Activated CD4-positive, CD25-positive, alpha-beta regulatory T cell treated with anti-CD3 and anti-CD28 coated beads, Interleukin-2, amount 50 U/mL, for 24 hours (primary cell): Measurements from ENCODE around the gene R3HDM2.
A peak's percentile ranks its signal among the peaks of the same experiment; 100 is the strongest.
"Not testable (repeated sequence)": the region's sequence is repeated elsewhere in the genome, so short reads cannot be mapped to it uniquely, and the experiment has no call there.

Experiments used
- ATAC-seq, 2 donors: fragments of 150-1000 bp; cut with Tn5 transposase; one replicate each; pipeline ENCODE4 v1.10.0; 2021; ENCODE audit warnings: mild to moderate bottlenecking in 1 of 2, moderate library complexity in 1 of 2

The R3HDM2 gene

GRCh38 chr12:57320639-57321038 lies 110.2 kb downstream of the R3HDM2 start:
- ATAC-seq = no peak

DNA sequence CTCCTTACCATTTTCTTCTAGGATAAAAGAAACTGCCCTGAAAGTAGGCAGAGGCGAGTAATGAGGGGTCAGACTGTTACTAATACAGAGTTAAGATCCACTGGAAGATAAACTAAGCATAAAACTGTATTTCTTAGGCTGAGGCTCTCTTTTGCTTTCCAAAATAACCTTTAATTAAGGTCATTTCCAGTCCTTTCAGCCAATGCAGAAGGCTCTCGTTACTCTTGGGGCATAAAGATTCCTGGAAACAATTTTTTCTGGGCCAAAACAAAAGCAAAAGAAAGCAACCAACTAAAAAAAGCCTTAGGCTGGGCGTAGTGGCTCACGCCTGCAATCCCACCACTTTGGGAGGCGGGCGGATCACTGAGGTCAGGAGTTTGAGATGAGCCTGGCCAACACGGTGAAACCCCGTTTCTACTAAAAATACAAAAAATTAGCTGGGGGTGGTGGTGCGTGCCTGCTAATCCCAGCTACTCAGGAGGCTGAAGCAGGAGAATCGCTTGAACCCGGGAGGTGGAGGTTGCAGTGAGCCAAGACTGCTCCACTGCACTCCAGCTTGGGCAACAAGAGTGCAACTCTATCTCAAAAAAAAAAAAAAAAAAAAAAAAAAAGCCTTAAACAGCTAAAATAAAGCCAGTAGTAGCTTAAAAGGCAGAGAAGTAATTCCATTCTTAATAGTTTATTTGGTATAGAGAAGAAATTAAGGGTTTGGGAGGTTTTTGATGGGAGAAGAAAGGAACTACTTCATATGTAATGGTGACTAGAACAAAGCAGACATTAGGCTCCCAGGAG lies 111.0 kb downstream of the R3HDM2 start:
- no peak for ATAC-seq

- ATAC-seq = no peak
Measured at GRCh38 chr12:57315681-57316080, 115.2 kb downstream of the R3HDM2 start.

GRCh38 chr12:57312287-57312686 lies 118.6 kb downstream of the R3HDM2 start:
- ATAC-seq = not testable (repeated sequence)

GRCh38 chr12:57309420-57309819 lies 121.4 kb downstream of the R3HDM2 start:
- no peak for ATAC-seq

- no peak for ATAC-seq
Measured at GRCh38 chr12:57300961-57301584, 129.8 kb downstream of the R3HDM2 start.

GRCh38 chr12:57299514-57300016 lies 131.3 kb downstream of the R3HDM2 start:
- ATAC-seq = no peak

- ATAC-seq = no peak
Measured at GRCh38 chr12:57296291-57296690, 134.6 kb downstream of the R3HDM2 start.

DNA sequence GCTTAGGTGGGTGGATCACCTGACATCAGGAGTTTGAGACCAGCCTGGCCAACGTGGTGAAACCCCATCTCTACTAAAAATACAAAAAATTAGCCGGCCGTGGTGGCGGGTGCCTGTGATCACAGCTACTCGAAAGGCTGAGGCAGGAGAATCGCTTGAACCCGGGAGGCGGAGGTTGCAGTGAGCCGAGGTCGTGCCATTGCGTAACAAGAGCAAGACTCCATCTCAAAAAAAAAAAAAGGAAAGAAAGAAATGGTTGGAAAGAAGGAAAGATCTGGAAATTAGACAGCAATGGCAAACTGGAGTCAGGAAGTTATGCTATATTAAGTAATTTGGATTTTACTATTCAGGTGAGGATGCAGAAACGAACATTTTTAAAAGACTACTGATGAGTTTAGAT lies 148.8 kb downstream of the R3HDM2 start:
- ATAC-seq = not testable (repeated sequence)

DNA sequence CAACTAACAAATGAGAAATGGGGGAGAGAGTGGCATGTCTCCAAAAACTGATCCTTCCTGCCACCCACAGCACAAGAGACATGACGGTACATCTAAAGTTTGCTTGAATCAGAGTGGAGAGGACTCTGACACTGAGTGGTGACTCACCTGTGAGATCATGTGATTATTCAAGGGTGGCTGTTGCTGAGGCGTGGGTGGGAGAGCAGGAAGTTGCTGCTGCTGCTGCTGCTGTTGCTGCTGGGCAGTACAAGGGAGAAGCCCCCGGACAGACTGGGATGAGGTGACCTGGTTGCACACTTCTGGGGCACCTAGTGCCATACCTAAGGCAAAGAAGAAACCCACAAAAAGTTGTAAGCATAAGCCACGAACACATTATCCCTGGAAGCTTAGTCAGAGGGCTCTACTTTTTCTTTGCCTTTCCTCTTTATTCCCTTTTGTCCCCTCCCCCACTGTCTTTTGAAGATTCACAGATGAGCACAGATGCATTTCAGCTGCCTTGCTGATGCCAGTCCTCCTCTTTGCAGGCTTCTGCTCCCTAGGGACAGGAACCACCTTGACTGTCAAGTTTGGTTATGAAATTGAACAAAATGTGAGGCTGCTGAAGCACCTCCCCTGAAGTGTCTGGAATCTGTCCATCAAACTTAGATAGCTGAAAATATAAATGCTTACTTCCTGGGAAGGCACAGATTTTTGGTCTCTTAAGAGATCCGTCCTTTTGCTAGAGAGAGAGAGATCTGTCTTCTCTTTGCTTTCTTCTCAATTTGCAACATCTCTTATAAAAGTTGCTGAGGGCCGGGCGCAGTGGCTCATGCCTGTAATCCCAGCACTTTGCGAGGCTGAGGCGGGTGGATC lies 150.4 kb downstream of the R3HDM2 start:
- ATAC-seq = peak; percentile 100

DNA sequence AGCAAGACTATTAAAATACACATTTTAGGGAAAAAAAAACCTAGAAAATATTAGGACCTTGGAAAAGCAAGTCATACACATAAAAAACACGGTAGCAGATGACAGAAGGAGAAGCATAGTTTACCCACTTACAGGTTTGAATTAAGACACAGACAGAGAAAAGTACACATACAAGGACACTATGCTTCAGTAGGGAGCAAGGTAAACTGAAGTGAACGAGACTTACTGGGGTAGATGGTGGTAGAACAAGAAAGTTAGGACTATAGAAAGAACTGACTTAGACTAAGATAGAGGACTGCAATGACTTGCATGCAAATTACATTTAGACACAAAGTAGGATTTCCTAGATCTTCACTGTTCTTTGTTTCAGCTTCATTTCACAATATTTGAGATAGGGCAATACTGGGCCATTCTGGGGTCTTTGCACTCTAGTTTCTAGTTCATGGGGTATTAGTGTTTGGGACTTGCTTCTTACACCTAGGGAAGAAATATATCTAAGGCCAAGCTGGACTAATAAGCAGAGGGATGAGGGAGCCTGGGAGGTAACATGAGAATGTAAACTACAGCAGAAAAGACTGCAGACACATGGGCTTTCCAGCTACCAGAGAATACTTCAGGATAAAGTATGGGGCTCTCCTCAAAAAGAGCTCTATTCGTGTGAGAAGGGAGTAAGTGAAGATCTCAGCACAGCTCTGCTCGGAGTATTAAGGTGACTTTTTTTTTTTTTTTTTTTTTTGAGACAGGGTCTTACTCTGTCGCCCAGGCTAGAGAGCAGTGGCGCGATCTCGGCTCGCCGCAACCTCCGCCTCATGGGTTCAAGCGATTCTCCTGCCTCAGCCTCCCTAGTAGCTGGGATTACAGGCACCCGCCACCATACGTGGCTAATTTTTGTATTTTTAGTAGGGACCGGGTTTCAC lies 152.1 kb downstream of the R3HDM2 start:
- ATAC-seq = no peak

DNA sequence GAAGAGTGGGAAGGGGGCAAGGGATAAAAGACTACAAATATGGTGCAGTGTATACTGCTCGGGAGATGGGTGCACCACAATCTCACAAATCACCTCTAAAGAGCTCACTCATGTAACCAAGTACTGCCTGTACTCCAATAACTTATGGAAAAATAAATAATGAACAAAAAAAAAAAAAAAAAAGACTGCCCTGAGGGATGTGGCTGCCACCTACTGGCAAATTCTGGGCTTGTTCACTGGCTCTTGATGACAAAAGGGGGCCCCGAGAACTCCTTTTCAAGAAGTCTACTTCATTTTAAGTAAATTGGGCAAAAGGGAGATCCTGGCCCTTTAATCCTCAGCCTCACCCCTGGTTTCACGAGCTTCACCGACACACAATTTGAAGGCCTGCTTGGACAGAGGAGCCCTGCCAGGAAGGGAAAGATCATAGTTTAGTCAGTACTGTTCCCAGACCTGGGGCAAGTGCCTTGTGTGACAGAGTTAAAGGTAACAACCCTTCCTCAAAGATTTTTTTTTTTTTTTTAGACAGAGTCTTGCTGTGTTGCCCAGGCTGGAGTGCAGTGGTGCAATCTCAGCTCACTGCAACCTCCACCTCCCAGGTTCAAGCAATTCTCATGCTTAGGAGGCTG lies 153.8 kb downstream of the R3HDM2 start:
- ATAC-seq = no peak

DNA sequence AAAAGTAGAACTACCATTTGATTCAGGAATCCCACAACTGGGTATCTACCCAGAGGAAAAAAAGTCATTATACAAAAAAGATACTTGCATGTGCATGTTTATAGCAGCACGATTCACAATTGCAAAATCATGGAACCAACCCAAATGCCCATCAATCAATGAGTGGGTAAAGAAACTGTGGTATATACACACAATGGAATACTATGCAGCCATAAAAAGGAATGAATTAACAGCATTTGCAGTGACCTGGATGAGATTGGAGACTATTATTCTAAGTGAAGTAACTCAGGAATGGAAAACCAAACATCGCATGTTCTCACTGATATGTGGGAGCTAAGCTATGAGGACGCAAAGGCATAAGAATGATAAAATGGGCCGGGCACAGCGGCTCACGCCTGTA lies 154.6 kb downstream of the R3HDM2 start:
- not testable (repeated sequence) for ATAC-seq

- no peak for ATAC-seq
Measured at GRCh38 chr12:57273516-57273915, 157.3 kb downstream of the R3HDM2 start.

GRCh38 chr12:57272337-57273151 lies 158.3 kb downstream of the R3HDM2 start:
- no peak for ATAC-seq

DNA sequence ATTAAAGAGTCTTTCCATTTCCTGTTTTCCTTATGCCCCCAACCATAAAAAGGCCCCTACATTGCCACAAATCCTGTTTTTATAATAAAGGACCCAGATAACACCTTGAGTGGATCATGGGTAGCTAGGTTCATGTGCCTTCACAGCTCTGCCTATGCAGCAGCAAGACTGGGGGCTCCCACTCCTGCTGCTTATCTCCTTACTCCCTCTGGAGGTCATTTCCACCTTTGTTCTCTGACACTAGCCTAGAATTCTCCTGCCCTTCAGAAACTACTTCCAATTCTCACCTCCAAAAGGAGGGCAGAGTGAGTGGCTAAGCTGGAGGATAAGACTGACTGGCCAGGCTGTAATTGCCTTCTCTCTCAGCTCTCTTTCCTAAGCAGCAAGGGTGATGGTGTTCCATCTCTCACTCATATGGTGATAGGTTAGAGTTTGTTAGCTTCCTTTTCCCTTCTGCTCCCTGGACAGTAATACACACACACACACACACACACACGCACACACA lies 159.8 kb downstream of the R3HDM2 start:
- no peak for ATAC-seq

DNA sequence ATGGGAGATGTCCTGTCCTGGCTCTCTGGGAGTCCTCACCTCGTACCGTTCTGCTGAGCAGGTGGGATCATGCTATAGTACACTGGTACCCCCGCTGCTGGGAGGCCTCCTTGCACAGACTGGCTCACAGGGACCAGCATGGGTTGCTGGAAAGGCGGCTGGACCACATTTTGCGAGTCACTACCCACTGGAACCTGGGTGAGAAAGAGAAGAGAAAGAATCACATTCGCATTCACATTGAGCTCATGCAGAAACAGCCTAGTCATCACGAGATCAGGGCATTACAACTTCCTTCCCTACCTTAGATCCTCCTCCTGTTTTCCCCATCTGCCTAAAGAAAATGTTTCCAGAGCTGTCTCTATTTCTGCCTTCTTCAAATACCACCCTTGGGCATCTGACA lies 162.6 kb downstream of the R3HDM2 start:
- peak; percentile 63 to 81 for ATAC-seq

DNA sequence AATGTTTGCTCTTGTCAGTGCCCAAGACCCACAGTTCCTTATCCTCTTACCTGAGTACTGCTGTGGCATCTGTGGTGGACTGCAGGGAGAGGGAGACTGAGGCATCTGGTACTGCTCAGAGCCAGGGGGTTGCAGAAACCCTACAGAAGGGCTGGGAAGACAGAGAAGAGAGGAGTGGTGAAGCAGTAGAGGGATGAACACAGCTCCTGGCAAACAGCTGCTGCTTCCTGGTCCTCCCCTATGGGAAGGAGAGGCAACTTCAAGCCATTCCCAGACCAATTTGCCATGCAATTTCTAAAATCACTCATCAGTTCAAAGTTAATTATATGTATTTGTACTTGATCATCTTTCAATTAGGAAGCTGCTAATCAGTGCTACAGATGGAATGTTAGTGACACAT lies 164.2 kb downstream of the R3HDM2 start:
- ATAC-seq = no peak

GRCh38 chr12:57263096-57263495 lies 167.7 kb downstream of the R3HDM2 start:
- no peak for ATAC-seq

DNA sequence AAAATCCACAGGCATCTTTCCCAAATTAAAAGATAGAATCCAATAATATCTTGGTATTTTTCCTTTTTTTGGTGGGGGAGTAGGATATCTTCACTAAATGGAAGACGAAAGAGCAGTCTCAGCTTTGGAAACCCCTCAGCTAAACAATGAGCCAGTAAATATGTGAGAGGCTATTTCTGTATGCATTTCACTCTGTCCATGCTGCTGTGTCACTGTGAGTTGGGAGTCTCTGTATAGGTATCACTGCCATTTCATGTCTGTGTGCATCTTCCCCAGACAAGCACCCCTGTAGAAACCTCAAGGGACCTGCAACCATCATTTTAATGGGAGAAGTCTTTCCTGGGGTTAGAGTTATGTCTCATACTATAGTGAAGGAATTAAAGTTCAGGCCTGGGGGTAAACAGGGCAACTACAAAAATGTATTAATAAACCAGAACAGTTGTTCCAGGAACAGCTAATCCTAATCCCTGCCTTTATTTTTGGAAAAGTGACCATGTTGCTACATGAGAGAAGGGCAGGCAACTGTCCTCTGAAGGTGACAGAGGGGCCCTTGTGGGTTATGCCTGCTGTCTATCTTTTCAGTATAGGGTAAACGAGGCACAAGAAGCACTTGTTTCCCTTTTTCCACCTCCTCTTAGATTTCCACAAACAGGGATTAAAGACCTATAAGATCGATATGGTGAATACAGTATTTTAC lies 168.6 kb downstream of the R3HDM2 start:
- no peak for ATAC-seq
